ENCODE data around the gene MYO15A. TPM values are rescaled to one million over a fixed set of nuclear protein-coding genes. Genes with fewer than 3 reads are reported as not detected.

MYO15A gene
- total and polyA plus RNA-seq, 2 of the 4 experiments (the other 2 are of a cell fraction), result 0.18 to 1.1 TPM

DNA sequence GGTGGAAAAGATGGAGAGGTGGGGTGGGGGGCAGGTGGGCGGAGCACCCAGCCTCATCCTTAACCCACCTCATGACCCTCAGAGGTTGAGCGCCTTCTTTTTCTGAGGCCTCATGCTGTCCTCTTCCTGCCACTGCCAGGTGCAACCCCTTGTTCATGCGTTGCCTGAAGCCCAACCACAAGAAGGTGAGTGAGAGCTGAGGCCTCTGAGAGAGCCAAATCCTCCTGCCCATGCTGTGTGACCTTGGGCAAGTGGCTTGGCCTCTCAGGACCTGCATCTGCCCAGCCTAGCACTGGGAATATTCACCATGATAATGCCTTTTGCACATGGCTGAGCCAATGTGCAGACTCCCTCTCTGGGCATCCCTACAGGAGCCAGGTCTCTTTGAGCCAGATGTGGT lies 32.1 kb downstream of the MYO15A start:
- no peak overlapping the region for H3K4ac ChIP-seq (ENCODE audit: low read depth, low read length)
- DNase-seq, result no peak
- no peak overlapping the region for H3K4me2 ChIP-seq (ENCODE audit: low read depth, low read length)
- dilution Hi-C loops (cut with HindIII; ENCODE audit: low sequenced_read_pairs, unreplicated experiment), result no loop called here
- no peaks in the 10 kb centered on the region for H3K79me1 ChIP-seq (ENCODE audit: low read depth in 1 of 2, low read length in 2 of 2)
- no peaks in the 10 kb centered on the region for H3K4me1 ChIP-seq (ENCODE audit: control insufficient read depth, insufficient read depth, low read length)
- no peak overlapping the region for H2BK5ac ChIP-seq (ENCODE audit: low read depth, low read length, poor library complexity, severe bottlenecking)
- no peak overlapping the region for H2AK9ac ChIP-seq (replicated peaks; ENCODE audit: low read depth, low read length, poor library complexity)
- no peak overlapping the region for H3K56ac ChIP-seq (ENCODE audit: extremely low read depth, insufficient read depth, low read length)
- H4K8ac ChIP-seq (ENCODE audit: low read depth in 2 of 2, low read length in 2 of 2), result no peak overlapping the region
- no peak overlapping the region for H3K9ac ChIP-seq (ENCODE audit: low read depth, low read length)
- no peak overlapping the region for H3K23ac ChIP-seq (ENCODE audit: low read depth, low read length)
- H3K27me3 ChIP-seq (ENCODE audit: control insufficient read depth, insufficient read depth, low read length), result peaks cover 3% of the 10 kb centered on the region; the same call in 1 of the 2 replicates
- H3K9me1 ChIP-seq (ENCODE audit: insufficient read depth, low read length), result no peaks in the 10 kb centered on the region
- no peak overlapping the region for H2BK120ac ChIP-seq (ENCODE audit: low read depth, low read length)
- H3K18ac ChIP-seq (ENCODE audit: low read depth, low read length), result no peak overlapping the region
- in situ Hi-C loops (cut with MboI; ENCODE audit: low sequenced_read_pairs), result no loop called here
- H3K4me3 ChIP-seq (ENCODE audit: insufficient read depth, low read depth, low read length), result no peak overlapping the region
- no peak overlapping the region for H3K27ac ChIP-seq (ENCODE audit: insufficient read depth, low read length)
- no peak overlapping the region for H4K91ac ChIP-seq (ENCODE audit: insufficient read depth, low read depth, low read length)
- H2BK15ac ChIP-seq (ENCODE audit: low read depth, low read length), result no peak overlapping the region
- no peak overlapping the region for H2BK20ac ChIP-seq (ENCODE audit: low read depth, low read length)
- H3K14ac ChIP-seq (replicated peaks; ENCODE audit: low read depth, low read length), result no peak overlapping the region
- BruUV-seq (replicated peaks), result no TSS peak
- H3K36me3 ChIP-seq (ENCODE audit: control insufficient read depth, insufficient read depth, low read length), result no peaks in the 10 kb centered on the region
- intact Hi-C loops (cut with micrococcal nuclease), result loop anchor here (1.0 to 2.0 kb wide), 2 partner anchors 42 to 77 kb away; partner anchors contain the start of gene ALKBH5
- H4K20me1 ChIP-seq (ENCODE audit: insufficient read depth, low read length), result peaks cover 2% of the 10 kb centered on the region; the same call in 1 of the 2 replicates
- H3K9me3 ChIP-seq (ENCODE audit: control insufficient read depth, insufficient read depth, low read length), result no peaks in the 10 kb centered on the region
- no peak overlapping the region for H2AK5ac ChIP-seq (ENCODE audit: low read depth, low read length)
- POLR2A ChIA-PET (ENCODE audit: unreplicated experiment), result no interaction called here
- H2AFZ ChIP-seq (replicated peaks; ENCODE audit: low read length, poor library complexity), result no peak overlapping the region
- 100% methylated on average over 1 of the region's 3 CpGs; no CpG with 5 or more reads in 1 of the 2 experiments for WGBS, 2 experiments (ENCODE audit: extremely low coverage in 2 of 2, insufficient read length in 1 of 2)
- CTCF ChIA-PET, result interaction anchor here (0.7 to 1.0 kb wide), 2 partner anchors 11 to 74 kb away, joined by 3 to 6 read pairs; no protein-coding TSS in a partner anchor
- no peak overlapping the region for H4K5ac ChIP-seq (ENCODE audit: low read depth, low read length)
- no peak for ATAC-seq (ENCODE audit: low read depth)
- TF ChIP-seq RFX5 (IDR thresholded peaks at IDR 0.05; ENCODE audit: low read depth, low read length) (no peak), CHD1 (IDR thresholded peaks at IDR 0.05; ENCODE audit: low read depth, low read length) (no peak), POLR2A (IDR thresholded peaks at IDR 0.05; ENCODE audit: low read depth, low read length) (no peak)
- TF ChIP-seq, protein P1, sequence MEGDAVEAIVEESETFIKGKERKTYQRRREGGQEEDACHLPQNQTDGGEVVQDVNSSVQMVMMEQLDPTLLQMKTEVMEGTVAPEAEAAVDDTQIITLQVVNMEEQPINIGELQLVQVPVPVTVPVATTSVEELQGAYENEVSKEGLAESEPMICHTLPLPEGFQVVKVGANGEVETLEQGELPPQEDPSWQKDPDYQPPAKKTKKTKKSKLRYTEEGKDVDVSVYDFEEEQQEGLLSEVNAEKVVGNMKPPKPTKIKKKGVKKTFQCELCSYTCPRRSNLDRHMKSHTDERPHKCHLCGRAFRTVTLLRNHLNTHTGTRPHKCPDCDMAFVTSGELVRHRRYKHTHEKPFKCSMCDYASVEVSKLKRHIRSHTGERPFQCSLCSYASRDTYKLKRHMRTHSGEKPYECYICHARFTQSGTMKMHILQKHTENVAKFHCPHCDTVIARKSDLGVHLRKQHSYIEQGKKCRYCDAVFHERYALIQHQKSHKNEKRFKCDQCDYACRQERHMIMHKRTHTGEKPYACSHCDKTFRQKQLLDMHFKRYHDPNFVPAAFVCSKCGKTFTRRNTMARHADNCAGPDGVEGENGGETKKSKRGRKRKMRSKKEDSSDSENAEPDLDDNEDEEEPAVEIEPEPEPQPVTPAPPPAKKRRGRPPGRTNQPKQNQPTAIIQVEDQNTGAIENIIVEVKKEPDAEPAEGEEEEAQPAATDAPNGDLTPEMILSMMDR (conservative IDR thresholded peaks at IDR 0.05; ENCODE audit: low read depth, low read length), result no peak
